ENCODE measurements around the gene CDKAL1.

Gene CDKAL1

DNA sequence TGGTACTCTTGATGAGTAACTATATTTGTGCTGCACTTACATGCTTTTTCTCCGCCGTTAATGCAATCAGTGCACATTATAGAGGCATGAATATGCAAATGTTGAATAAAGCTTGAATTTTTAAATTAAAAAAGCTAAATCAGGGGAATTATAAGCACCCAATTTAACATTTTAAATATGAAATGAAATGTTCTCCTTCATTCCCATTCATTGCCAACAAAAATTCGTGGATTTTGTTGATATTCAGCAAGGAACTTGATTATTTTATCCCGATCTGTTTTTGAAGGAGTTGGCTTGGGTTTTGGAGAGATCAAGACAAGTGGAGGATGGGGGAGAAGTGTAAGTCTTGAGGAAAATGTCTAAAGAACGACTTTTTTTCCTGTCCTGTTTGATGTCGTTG is 740.6 kb downstream of the CDKAL1 start:
- DNase-seq (ENCODE audit: low read depth, low spot score), result no peak
- no peak overlapping the region for H3K4me3 ChIP-seq (ENCODE audit: low read depth, low read length)
- POLR2A ChIA-PET, result no interaction called here
- TF ChIP-seq, protein P1, sequence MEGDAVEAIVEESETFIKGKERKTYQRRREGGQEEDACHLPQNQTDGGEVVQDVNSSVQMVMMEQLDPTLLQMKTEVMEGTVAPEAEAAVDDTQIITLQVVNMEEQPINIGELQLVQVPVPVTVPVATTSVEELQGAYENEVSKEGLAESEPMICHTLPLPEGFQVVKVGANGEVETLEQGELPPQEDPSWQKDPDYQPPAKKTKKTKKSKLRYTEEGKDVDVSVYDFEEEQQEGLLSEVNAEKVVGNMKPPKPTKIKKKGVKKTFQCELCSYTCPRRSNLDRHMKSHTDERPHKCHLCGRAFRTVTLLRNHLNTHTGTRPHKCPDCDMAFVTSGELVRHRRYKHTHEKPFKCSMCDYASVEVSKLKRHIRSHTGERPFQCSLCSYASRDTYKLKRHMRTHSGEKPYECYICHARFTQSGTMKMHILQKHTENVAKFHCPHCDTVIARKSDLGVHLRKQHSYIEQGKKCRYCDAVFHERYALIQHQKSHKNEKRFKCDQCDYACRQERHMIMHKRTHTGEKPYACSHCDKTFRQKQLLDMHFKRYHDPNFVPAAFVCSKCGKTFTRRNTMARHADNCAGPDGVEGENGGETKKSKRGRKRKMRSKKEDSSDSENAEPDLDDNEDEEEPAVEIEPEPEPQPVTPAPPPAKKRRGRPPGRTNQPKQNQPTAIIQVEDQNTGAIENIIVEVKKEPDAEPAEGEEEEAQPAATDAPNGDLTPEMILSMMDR (IDR thresholded peaks at IDR 0.05; ENCODE audit: insufficient read depth, low read length, missing control alignments), result no peak
- CTCF ChIA-PET, result no interaction called here

DNA sequence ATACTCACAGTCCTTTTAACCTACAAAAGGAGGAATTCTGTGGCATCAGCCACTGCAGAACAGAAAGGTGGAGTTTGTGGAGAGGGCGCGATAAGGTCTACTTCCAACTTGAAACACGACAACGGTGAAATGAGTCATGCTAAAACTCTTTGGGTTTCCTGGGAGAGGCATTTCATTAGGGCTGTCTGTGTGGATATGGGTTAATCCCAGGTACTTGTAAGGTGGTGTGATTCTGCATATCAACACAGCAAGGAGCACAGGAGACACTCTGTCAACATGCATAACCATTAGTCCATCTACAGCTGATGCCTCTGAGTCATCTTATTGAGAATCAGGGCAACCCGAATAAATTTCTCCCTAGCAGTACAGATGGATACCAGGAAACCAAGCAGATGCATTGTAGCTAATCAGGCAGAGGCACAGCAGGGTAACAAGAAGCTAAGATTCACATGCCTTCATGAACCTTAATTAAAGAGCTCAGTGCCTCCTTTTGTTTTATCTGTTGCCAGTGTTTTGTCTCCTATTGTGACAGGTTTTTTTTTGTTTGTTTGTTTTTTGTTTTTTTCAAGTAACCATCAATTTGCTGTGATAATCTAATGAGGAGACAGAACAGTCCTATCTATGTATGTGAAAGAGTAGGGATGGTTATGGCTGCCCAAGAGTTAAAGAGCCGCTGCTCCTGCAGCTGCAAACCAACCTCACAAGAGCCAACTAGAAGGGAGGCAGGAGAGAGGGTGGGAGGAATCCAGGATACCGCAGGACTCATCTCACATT is 743.5 kb downstream of the CDKAL1 start:
- TF ChIP-seq, protein P1 (IDR thresholded peaks at IDR 0.05; ENCODE audit: insufficient read depth, low read length, missing control alignments), result no peak
- H3K4me3 ChIP-seq (ENCODE audit: low read depth, low read length), result no peak overlapping the region
- DNase-seq (ENCODE audit: low read depth, low spot score), result no peak
- POLR2A ChIA-PET, result no interaction called here
- CTCF ChIA-PET, result no interaction called here

DNA sequence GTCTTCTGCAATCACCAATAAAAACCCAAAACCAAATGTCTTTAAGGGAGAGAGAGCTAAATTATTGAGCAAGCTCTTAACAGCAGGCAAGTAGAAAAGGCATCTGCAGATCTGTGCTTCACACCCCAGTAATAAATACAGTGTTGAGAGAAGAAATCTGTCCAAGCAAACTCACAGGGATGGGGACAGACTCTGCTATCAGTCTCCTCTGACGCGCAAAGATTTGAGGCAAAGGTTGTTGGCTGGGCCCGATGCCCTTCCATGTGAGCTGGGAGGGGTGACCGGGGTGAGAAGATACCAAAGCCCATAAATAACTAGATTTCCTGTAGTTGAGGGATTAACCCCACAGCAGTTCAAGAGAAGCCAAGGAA is 744.1 kb downstream of the CDKAL1 start:
- no peak for DNase-seq (ENCODE audit: low read depth, low spot score)
- TF ChIP-seq, protein P1 (IDR thresholded peaks at IDR 0.05; ENCODE audit: insufficient read depth, low read length, missing control alignments), result no peak
- CTCF ChIA-PET, result no interaction called here
- POLR2A ChIA-PET, result no interaction called here
- no peak overlapping the region for H3K4me3 ChIP-seq (ENCODE audit: low read depth, low read length)

DNA sequence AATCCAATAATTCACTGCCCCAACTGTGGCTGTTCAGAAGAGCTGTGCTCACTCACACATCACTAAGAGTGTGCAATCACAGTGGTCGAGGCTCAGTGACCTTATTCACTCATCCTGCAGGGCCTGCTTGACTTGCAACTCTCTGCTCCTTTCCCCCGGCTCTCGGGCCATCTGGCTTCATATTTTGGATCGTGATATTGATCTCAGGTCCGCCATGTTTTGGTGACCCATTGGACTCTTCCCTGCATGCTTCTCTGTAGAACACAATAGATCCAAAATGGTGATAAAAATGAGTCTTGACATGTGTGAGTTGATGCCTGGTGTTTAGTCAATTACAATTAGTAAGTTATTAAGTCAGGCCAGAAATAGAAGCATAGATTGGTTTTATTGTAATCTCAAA is 745.4 kb downstream of the CDKAL1 start:
- CTCF ChIA-PET, result no interaction called here
- no peak for DNase-seq (ENCODE audit: low read depth, low spot score)
- POLR2A ChIA-PET, result no interaction called here
- no peak overlapping the region for H3K4me3 ChIP-seq (ENCODE audit: low read depth, low read length)
- TF ChIP-seq, protein P1 (IDR thresholded peaks at IDR 0.05; ENCODE audit: insufficient read depth, low read length, missing control alignments), result no peak

DNA sequence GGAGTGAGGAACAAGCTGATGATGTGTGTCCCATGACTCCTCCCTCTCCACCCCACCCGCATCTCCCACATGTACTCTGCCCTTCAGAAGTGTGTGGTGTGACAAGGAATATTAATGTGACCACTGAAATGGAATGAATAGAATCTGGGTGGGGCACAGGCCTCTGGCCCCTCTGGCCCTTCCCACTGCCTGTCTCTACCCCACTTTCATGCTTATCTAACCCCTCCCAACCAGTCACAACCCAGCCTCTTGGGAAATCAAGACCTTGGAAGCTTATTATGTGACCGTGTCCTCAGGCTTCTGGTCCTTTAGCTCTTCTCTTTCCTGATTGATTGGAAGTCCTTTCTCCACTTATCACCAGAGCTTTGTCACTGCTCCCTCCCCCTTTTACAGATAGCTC is 747.1 kb downstream of the CDKAL1 start:
- CTCF ChIA-PET, result no interaction called here
- H3K4me3 ChIP-seq (ENCODE audit: low read depth, low read length), result no peak overlapping the region
- TF ChIP-seq, protein P1 (IDR thresholded peaks at IDR 0.05; ENCODE audit: insufficient read depth, low read length, missing control alignments), result no peak
- DNase-seq (ENCODE audit: low read depth, low spot score), result no peak
- POLR2A ChIA-PET, result no interaction called here
